PC-3 (cell line): ENCODE results near the gene TTC7B.

ENCODE experiments used
- EZH2phosphoT487 ChIP-seq: fragments of 300-600 bp; sonication (generic); IDR thresholded peaks from 2 replicates; pipeline ENCODE4 v1.6.1; 2018; ENCODE audit warnings: mild to moderate bottlenecking, antibody characterized with exemption, low read length, borderline replicate concordance
- TF ChIP-seq, protein P1 (sequence below): fragments of 300-600 bp; sonication (generic); conservative IDR thresholded peaks from 2 replicates; pipeline ENCODE4 v1.5.1; 2017; ENCODE audit warnings: antibody characterized with exemption, low read depth, mild to moderate bottlenecking, low read length

DNA sequence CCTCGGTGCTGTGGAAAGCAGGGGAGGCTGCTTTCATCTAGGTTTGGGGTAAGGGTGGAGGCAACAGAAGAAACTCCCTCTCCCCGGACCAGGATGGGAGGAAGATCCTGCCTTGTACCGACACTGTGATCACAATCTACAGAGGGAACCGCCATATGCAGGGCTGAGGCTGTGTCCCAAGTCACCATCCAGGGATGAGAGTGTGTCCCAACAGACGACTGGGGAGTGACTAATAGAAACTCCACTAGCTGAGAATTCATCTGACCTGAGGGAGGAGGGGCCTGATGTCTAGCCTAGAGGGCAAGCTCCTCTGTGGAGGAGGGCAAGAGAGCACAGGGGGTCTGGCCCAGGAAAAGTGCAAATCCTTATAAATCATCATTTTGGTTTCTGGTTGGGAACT, 247.0 kb downstream of the TTC7B start:
- TF ChIP-seq EZH2phosphoT487, result no peak
- TF ChIP-seq, protein P1, sequence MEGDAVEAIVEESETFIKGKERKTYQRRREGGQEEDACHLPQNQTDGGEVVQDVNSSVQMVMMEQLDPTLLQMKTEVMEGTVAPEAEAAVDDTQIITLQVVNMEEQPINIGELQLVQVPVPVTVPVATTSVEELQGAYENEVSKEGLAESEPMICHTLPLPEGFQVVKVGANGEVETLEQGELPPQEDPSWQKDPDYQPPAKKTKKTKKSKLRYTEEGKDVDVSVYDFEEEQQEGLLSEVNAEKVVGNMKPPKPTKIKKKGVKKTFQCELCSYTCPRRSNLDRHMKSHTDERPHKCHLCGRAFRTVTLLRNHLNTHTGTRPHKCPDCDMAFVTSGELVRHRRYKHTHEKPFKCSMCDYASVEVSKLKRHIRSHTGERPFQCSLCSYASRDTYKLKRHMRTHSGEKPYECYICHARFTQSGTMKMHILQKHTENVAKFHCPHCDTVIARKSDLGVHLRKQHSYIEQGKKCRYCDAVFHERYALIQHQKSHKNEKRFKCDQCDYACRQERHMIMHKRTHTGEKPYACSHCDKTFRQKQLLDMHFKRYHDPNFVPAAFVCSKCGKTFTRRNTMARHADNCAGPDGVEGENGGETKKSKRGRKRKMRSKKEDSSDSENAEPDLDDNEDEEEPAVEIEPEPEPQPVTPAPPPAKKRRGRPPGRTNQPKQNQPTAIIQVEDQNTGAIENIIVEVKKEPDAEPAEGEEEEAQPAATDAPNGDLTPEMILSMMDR, result no peak
